SK-N-SH (cell line): ENCODE data around the gene SAP30.

Experiments used
- CTCF ChIP-seq: fragments of 200-600 bp; sonication (generic); IDR thresholded peaks from 2 replicates; pipeline ENCODE4 v1.6.1; 2017; ENCODE audit warnings: antibody characterized with exemption, mild to moderate bottlenecking, moderate library complexity
- EP300 ChIP-seq, 2 experiments: IDR thresholded peaks; 2 replicates each; pipeline versions ENCODE4 v1.4.0 to v1.6.1; 2012; ENCODE audit warnings: borderline replicate concordance in 1 of 2, low read depth in 1 of 2, low read length in 1 of 2
- FOXJ3 ChIP-seq: sonication (generic); formaldehyde crosslinking; IDR thresholded peaks from 2 replicates; pipeline ENCODE4 v1.5.1; 2020; ENCODE audit warnings: mild to moderate bottlenecking, missing genetic modification reagents
- MAX ChIP-seq: IDR thresholded peaks from 2 replicates; pipeline ENCODE4 v1.4.0; 2012; ENCODE audit warnings: low read depth
- REST ChIP-seq: IDR thresholded peaks from 2 replicates; pipeline ENCODE4 v1.6.1; 2012; ENCODE audit warnings: mild to moderate bottlenecking, low read depth, low read length, moderate library complexity
- TEAD4 ChIP-seq: IDR thresholded peaks from 2 replicates; pipeline ENCODE4 v1.4.0; 2012; ENCODE audit warnings: mild to moderate bottlenecking, borderline replicate concordance; ENCODE audit not compliant: insufficient read depth

GRCh38 chr4:173415885-173416653 is 45.3 kb downstream of the SAP30 start:
- no peak for TF ChIP-seq CTCF
- TF ChIP-seq EP300 (IDR thresholded peaks at IDR 0.05; ENCODE audit: borderline replicate concordance in 1 of 2, low read depth in 1 of 2, low read length in 1 of 2) = no peak
- TF ChIP-seq TEAD4 = no peak
- TF ChIP-seq REST = no peak
- TF ChIP-seq MAX = no peak
- TF ChIP-seq FOXJ3 = no peak
